ENCODE data around the gene PRDM2.
"Not testable (repeated sequence)": the region's sequence is repeated elsewhere in the genome, so short reads cannot be mapped to it uniquely, and the experiment has no call there.

Gene PRDM2

GRCh38 chr1:13699936-13700520, at the start of gene PRDM2:
Gene PRDM2, plus strand, starts transcription at chr1:13700188. Its CDS starts 15,418 bp downstream, at chr1:13715606.
- DNase-seq (ENCODE audit: low read depth in 2 of 3, low spot score in 2 of 3), result peak; percentile 24 to 50 (median 41)

GRCh38 chr1:13651279-13651678, 48.7 kb upstream of the PRDM2 start:
- DNase-seq (ENCODE audit: low read depth in 2 of 3, low spot score in 2 of 3), result no peak

- no peak for DNase-seq (ENCODE audit: low read depth in 2 of 3, low spot score in 2 of 3)
Measured at GRCh38 chr1:13652238-13652637, 47.8 kb upstream of the PRDM2 start.

GRCh38 chr1:13661539-13661938, 38.4 kb upstream of the PRDM2 start:
- no peak for DNase-seq (ENCODE audit: low read depth in 2 of 3, low spot score in 2 of 3)

- DNase-seq (ENCODE audit: low read depth in 2 of 3, low spot score in 2 of 3), result no peak
Measured at GRCh38 chr1:13662493-13662892, 37.5 kb upstream of the PRDM2 start.

DNA sequence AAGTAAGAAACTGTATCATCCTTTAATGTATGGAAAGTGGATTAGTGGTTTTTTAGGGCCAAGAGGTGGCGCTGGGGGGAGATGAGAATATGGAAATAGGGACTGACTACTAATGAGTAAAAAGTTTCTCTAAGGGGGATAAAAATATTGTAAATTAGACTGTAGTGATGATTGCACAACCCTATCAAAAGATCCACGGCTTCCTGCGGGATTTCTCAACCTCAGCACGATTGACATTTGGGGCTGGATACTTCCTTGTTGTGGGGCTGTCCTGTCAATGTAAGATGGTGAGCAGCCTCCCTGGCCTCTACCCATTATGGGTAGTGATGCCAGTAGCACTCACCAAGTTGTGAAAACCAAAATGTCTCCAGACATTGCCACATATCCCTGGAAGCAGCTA, 36.0 kb upstream of the PRDM2 start:
- DNase-seq (ENCODE audit: low read depth in 2 of 3, low spot score in 2 of 3), result no peak

DNA sequence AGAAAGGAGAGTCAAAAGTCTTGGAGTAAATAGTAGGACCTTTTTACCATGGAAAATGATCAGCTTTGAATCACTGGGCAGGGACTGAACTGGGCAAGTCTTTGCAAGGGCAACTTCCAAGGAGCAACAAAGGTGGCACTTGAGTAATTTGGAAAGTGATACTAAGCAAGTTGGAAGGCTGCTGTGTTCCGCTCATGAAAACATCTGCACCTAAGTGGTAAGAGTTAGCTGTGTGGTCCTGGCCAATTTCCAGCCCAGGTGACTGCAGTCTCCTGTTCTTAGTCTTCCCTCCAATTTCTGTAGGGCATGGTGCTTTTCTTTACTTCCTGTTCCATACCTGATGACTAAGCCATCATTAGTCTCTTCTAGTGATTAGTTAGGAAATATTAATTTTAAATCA, 35.5 kb upstream of the PRDM2 start:
- no peak for DNase-seq (ENCODE audit: low read depth in 2 of 3, low spot score in 2 of 3)

GRCh38 chr1:13666317-13666716, 33.7 kb upstream of the PRDM2 start:
- DNase-seq (ENCODE audit: low read depth in 2 of 3, low spot score in 2 of 3), result no peak

- DNase-seq (ENCODE audit: low read depth in 2 of 3, low spot score in 2 of 3), result no peak
Measured at GRCh38 chr1:13667691-13668090, 32.3 kb upstream of the PRDM2 start.

DNA sequence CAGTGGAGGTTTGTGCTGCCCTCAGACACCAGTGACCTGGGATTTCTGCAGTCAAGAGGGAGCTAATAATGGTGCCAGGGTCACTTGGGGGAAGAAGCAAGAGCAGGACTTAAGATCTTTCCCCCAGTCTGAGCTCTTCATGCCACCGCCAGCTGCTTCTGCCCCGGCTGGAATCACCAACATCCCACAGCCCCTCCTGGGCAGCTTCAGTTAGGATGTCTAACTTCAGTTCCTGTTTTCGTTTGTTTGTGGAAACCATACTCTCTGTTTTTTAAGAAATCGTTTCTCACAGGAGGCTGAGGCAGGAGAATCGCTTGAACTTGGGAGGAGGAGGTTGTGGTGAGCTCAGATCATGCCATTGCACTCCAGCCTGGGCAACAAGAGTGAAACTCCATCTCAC, 25.6 kb upstream of the PRDM2 start:
- DNase-seq (ENCODE audit: low read depth in 2 of 3, low spot score in 2 of 3), result no peak

DNA sequence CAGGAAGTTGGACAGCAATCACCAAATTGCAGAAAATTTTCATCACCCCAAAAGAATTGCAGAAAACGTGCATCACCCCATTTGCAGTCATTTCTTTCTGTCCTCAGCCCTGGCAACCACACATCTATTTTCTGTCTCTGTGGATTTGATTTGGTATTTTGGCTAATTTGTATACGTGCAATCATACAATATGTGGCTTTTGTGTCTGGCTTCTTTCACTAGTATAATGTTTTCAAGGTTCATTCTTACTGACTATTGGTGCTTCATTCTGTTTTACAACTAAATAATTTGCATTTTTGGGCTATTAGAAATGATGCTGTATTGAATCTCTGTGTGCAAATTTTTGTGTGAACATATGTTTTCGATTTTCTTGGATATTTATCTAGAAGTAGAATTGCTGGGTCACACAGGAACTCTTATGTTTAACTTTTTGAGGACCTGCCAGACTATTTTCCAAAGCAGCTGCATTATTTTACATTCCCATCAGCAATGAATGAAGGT, 24.8 kb upstream of the PRDM2 start:
- no peak for DNase-seq (ENCODE audit: low read depth in 2 of 3, low spot score in 2 of 3)

DNA sequence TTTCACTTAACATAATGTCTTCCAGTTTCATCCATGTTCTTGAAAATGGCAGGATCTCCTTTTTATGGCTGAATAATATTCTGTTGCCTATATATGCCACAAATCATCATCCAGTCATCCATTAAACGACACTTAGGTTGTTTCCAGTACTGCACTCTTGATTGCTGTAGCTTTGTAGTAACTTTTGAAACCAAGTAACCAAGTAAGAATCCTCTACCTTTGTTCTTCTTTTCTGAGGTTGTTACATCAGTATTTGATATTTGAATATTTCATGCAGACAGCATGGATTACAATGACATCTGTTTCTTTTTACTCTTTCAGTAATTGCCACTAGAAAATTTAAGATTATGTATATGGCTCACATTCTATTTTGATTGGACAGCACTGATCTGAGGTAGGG, 22.1 kb upstream of the PRDM2 start:
- no peak for DNase-seq (ENCODE audit: low read depth in 2 of 3, low spot score in 2 of 3)

GRCh38 chr1:13679651-13680050, 20.3 kb upstream of the PRDM2 start:
- no peak for DNase-seq (ENCODE audit: low read depth in 2 of 3, low spot score in 2 of 3)

- not testable (repeated sequence) for DNase-seq (ENCODE audit: low read depth in 2 of 3, low spot score in 2 of 3)
Measured at GRCh38 chr1:13680609-13681008, 19.4 kb upstream of the PRDM2 start.

GRCh38 chr1:13681921-13682320, 18.1 kb upstream of the PRDM2 start:
- DNase-seq (ENCODE audit: low read depth in 2 of 3, low spot score in 2 of 3), result no peak

- no peak for DNase-seq (ENCODE audit: low read depth in 2 of 3, low spot score in 2 of 3)
Measured at GRCh38 chr1:13682444-13682843, 17.5 kb upstream of the PRDM2 start.

DNA sequence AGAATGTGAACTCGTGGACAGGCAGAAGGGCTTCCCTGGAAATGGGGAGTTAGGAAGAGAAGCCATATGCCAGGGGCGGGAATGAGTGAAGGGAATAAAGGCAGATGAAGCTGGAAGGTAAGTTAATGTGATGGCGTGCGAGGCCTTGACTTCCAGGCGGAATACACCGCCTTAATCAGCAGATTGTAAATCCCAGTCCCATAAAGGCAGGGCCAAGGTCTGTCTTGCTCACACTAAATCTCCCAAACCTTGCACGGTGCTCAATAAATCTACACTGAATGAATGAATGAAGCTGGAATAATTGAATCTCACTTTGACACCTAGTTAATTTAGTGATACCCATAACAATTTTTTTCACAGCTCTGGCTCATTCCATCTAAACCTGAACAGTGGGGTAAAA, 16.8 kb upstream of the PRDM2 start:
- DNase-seq (ENCODE audit: low read depth in 2 of 3, low spot score in 2 of 3), result no peak

DNA sequence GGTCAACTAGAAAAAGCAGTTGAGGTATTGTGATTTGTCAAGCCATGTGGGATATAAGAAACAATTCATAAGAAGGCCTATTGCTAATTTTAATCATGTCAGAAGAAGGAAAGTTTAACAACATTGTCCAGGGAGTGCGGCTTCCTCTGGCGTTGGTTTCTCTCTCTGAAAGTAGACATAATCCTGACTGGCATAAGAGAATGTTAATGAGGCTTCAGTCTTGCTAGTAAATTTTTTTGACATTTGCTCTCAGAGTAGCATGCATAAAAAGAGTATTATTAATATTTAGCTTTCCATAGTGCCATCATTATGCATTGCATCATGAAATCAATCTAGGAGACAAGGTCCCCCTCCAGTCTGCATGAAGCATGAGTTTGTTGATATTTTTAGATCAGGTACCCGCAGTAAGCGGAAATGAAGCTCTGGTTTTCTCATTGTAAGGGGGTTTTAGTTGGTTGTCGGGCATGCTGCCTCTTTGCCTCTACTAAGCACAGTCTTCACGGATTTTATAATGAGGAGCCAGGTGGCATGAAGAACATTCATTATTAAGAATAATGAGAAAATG, 12.8 kb upstream of the PRDM2 start:
- DNase-seq (ENCODE audit: low read depth in 2 of 3, low spot score in 2 of 3), result no peak

DNA sequence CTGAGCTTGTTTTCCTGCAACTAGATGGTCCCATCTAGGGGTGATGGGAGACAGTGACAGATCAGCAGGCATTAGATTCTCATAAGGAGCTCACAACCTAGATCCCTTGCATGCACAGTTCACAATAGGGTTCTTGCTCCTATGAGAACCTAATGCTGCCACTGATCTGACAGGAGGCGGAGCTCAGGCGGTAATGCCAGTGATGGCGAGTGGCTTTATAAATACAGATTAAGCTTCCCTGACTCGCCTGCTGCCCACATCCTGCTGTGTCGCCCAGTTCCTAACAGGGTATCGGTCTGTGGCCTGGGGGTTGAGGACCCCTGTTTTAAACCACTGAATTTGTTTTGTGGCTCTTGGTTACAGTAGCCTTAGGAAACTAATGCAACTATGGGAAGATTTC, 6.9 kb upstream of the PRDM2 start:
- DNase-seq (ENCODE audit: low read depth in 2 of 3, low spot score in 2 of 3), result not testable (repeated sequence)

- DNase-seq (ENCODE audit: low read depth in 2 of 3, low spot score in 2 of 3), result no peak
Measured at GRCh38 chr1:13694886-13695684, 4.9 kb upstream of the PRDM2 start.

DNA sequence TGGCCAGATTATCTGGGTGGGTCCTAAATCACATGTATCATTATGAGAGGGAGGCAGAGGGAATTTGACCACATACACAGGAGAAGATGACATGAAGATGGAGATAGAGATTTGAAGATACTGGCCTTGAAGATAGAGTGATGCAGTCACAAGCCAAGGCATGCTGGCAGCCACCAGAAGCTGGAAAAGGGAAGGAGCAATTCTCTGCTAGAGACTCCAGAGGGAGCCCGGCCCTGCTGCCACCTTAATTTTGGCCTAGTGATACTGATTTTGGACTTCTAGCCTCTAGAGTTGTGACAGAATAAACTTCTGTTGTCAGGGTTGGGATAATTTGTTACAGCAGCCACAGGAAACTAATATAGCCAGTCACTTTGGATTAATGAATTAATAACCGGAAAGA, 2.2 kb upstream of the PRDM2 start:
- no peak for DNase-seq (ENCODE audit: low read depth in 2 of 3, low spot score in 2 of 3)

GRCh38 chr1:13699510-13699909, 478 bp upstream of the PRDM2 start:
- DNase-seq (ENCODE audit: low read depth in 2 of 3, low spot score in 2 of 3), result peak in 1 of 3 experiments; percentile 6

Data from activated CD8-positive, alpha-beta memory T cell treated with anti-CD3 and anti-CD28 coated beads for 48 hours (primary cell).